HepG2 (cell line): ENCODE data around the gene DAPK1. TPM values are rescaled to one million over a fixed set of nuclear protein-coding genes. Genes with fewer than 3 reads are reported as not detected.

Experiments used
- ATAC-seq: fragments of 200-7000 bp; cut with Tn5 transposase; 3 replicates; pipeline ENCODE4 v1.9.1; 2020; ENCODE audit warnings: mild to moderate bottlenecking, moderate library complexity
- BruUV-seq: library from RNA; stranded (reverse); fragments of 400-500 nt; replicated peaks from 2 replicates; lab custom pipeline; 2021; lab: Mats Ljungman, UMichigan
- CTCF ChIA-PET: fragments of 300-600 bp; formaldehyde crosslinking; extraction: SDS; loops from one replicate; lab custom pipeline; 2021; ENCODE audit warnings: low total read pairs, inconsistent platforms, low intra/inter-chr PET ratio; lab: Yijun Ruan, JAX
- POLR2A ChIA-PET: fragments of 350-600 bp; sonication (Branson Sonifier 250); formaldehyde crosslinking; loops from one replicate; lab custom pipeline; 2020; ENCODE audit warnings: antibody characterized with exemption, inconsistent platforms; lab: Yijun Ruan, JAX
- DNase-seq: peaks from one replicate; pipeline ENCODE4 v3.0.0-alpha.2; 2015; ENCODE audit warnings: low spot score
- FAIRE-seq: peaks from 3 replicates; lab custom pipeline; 2011; peaks lifted over from hg19 to GRCh38; lab: Jason Lieb, UNC
- H2AFZ ChIP-seq: one replicate; pipeline ENCODE4 v1.6.1; 2011; ENCODE audit warnings: low read length, inconsistent platforms
- H3K27ac ChIP-seq: fragments of 300-600 bp; 3 replicates; pipeline ENCODE4 v1.8.0; 2011; ENCODE audit warnings: mixed run types, mild to moderate bottlenecking, mixed read lengths, low read length, inconsistent platforms; ENCODE audit not compliant: insufficient read depth; ENCODE audit errors: extremely low read length
- H3K27me3 ChIP-seq, 2 experiments: fragments of 200-600 bp in 1 of 2; 2 replicates in 1 of 2; 3 replicates in 1 of 2; pipeline versions ENCODE4 v1.6.0 to v1.8.0; 2011; ENCODE audit warnings: low read length in 2 of 2, mild to moderate bottlenecking in 2 of 2, moderate library complexity in 2 of 2, inconsistent platforms in 1 of 2; ENCODE audit not compliant: insufficient read depth in 2 of 2, control insufficient read depth in 1 of 2
- H3K36me3 ChIP-seq, 2 experiments: fragments of 200-600 bp in 1 of 2; replicated peaks in 1 of 2; 2 replicates in 1 of 2; 3 replicates in 1 of 2; pipeline versions ENCODE4 v1.5.1 to v1.8.0; 2011; ENCODE audit warnings: low read length in 2 of 2, inconsistent platforms in 1 of 2; ENCODE audit not compliant: insufficient read depth in 2 of 2, control insufficient read depth in 1 of 2
- H3K4me1 ChIP-seq: 2 replicates; pipeline ENCODE4 v1.5.1; 2012; ENCODE audit warnings: low read length, inconsistent platforms; ENCODE audit not compliant: insufficient read depth
- H3K4me2 ChIP-seq: 2 replicates; pipeline ENCODE4 v1.6.0; 2011; ENCODE audit warnings: low read depth, low read length, inconsistent platforms
- H3K4me3 ChIP-seq, 3 experiments: fragments of 200-600 bp in 1 of 3; sonication (generic), shearing (Covaris generic) in 1 of 3; replicated peaks in 1 of 3; 2 replicates each; pipeline ENCODE4 v1.5.1; 2011 to 2016; ENCODE audit warnings: low read length in 3 of 3, inconsistent platforms in 2 of 3, low read depth in 2 of 3, mild to moderate bottlenecking in 2 of 3, control low read depth in 1 of 3, mixed read lengths in 1 of 3; ENCODE audit not compliant: insufficient read depth in 1 of 3
- H3K79me2 ChIP-seq: one replicate; pipeline ENCODE4 v1.6.1; 2011; ENCODE audit warnings: low read length, inconsistent platforms; ENCODE audit not compliant: insufficient read depth
- H3K9ac ChIP-seq: 2 replicates; pipeline ENCODE4 v1.6.0; 2011; ENCODE audit warnings: mild to moderate bottlenecking, low read depth, low read length, inconsistent platforms; ENCODE audit not compliant: insufficient read depth
- H3K9me3 ChIP-seq: 2 replicates; pipeline ENCODE4 v1.5.1; 2012; ENCODE audit warnings: mild to moderate bottlenecking, low read length
- H4K20me1 ChIP-seq: 2 replicates; pipeline ENCODE4 v1.6.0; 2011; ENCODE audit warnings: inconsistent platforms, mild to moderate bottlenecking, low read length, moderate library complexity; ENCODE audit not compliant: insufficient read depth
- ASH2L ChIP-seq: fragments of 300-600, 200-600 bp; sonication (generic); IDR thresholded peaks from 2 replicates; pipeline ENCODE4 v1.7.0; 2017; ENCODE audit warnings: low read depth, mild to moderate bottlenecking, moderate library complexity, mixed read lengths, low read length; ENCODE audit not compliant: insufficient read length
- ELF1 ChIP-seq: sonication (generic); formaldehyde crosslinking; IDR thresholded peaks from 2 replicates; pipeline ENCODE4 v1.4.0; 2020; ENCODE audit warnings: missing genetic modification reagents
- FOXC1 ChIP-seq: sonication (generic); formaldehyde crosslinking; IDR thresholded peaks from 2 replicates; pipeline ENCODE4 v1.8.0; 2022; ENCODE audit warnings: mild to moderate bottlenecking, missing genetic modification reagents, borderline replicate concordance
- MATR3 ChIP-seq: sonication (generic); formaldehyde crosslinking; IDR thresholded peaks from 2 replicates; pipeline ENCODE4 v1.4.0; 2020; ENCODE audit warnings: missing genetic modification reagents
- RBM22 ChIP-seq: fragments of 200-400 bp; formaldehyde crosslinking; optimal IDR thresholded peaks from 2 replicates; pipeline ENCODE3; 2017; ENCODE audit warnings: mild to moderate bottlenecking, low read length, moderate library complexity
- SAP130 ChIP-seq: IDR thresholded peaks from 2 replicates; pipeline ENCODE4 v1.6.1; 2016; ENCODE audit warnings: low read depth
- SOX5 ChIP-seq: IDR thresholded peaks from 2 replicates; pipeline ENCODE4 v1.6.1; 2016; ENCODE audit warnings: borderline replicate concordance
- ZMYM2 ChIP-seq: sonication (generic); formaldehyde crosslinking; IDR thresholded peaks from 2 replicates; pipeline ENCODE4 v1.8.0; 2022; ENCODE audit warnings: mild to moderate bottlenecking, missing genetic modification reagents
- ZNF3 ChIP-seq: IDR thresholded peaks from 2 replicates; pipeline ENCODE4 v1.7.0; 2017; ENCODE audit warnings: inconsistent platforms
- ZNF670 ChIP-seq: sonication (generic); formaldehyde crosslinking; IDR thresholded peaks from 2 replicates; pipeline ENCODE4 v1.8.0; 2022; ENCODE audit warnings: mild to moderate bottlenecking, missing genetic modification reagents, borderline replicate concordance
- ZNF75D ChIP-seq: sonication (generic); formaldehyde crosslinking; IDR thresholded peaks from 2 replicates; pipeline ENCODE4 v1.8.1; 2023; ENCODE audit warnings: missing genetic modification reagents, mild to moderate bottlenecking, borderline replicate concordance
- ZNF775 ChIP-seq: sonication (generic); formaldehyde crosslinking; IDR thresholded peaks from 2 replicates; pipeline ENCODE4 v1.4.0; 2020; ENCODE audit warnings: missing genetic modification reagents, mild to moderate bottlenecking, moderate library complexity, borderline replicate concordance
- ZNF878 ChIP-seq: sonication (generic); formaldehyde crosslinking; IDR thresholded peaks from 2 replicates; pipeline ENCODE4 v1.8.1; 2023; ENCODE audit warnings: mild to moderate bottlenecking, missing genetic modification reagents, moderate library complexity
- WGBS: methylation state at CpG from one replicate; pipeline ENCODE4 v1.1.6; 2017; ENCODE audit warnings: low lambda C conversion rate; 5-methylcytosine and 5-hydroxymethylcytosine counted together
- in situ Hi-C: cut with HindIII; loops from 2 replicates; pipeline ENCODE4 v1.10.0; 2017; ENCODE audit warnings: low pct_unique_long_range_greater_than_20kb; ENCODE audit not compliant: extremely low pct_ligation_motif_present
- intact Hi-C: fragments of 100-400 bp; cut with micrococcal nuclease; formaldehyde crosslinking; loops from one replicate; pipeline ENCODE4 v1.10.0; 2022; ENCODE audit not compliant: unreplicated experiment
- polyA plus RNA-seq, 8 experiments: library from polyadenylated mRNA; depleted of rRNA in 3 of 8; stranded (reverse) in 7 of 8; unstranded in 1 of 8; fragments of >200 nt; fragmentation: Illumina TruSeq in 4 of 8; extraction: Trizol in 4 of 8; gene quantifications; 2 replicates each; pipeline versions ENCODE4 v1.2.1 to v1.2.3, GENCODE V29; 2011 to 2016; ENCODE audit warnings: low read depth in 4 of 8, missing spikeins in 1 of 8, mixed read lengths in 1 of 8; ENCODE audit not compliant: insufficient read depth in 1 of 8
- total RNA-seq, 5 experiments: library from RNA; depleted of rRNA; stranded (reverse); fragments of >200 nt; fragmentation: Illumina TruSeq; extraction: Trizol; gene quantifications; 2 replicates each; pipeline ENCODE4 v1.2.3, GENCODE V29; 2016; ENCODE audit warnings: low read depth in 1 of 5
- TF ChIP-seq, protein P1 (sequence below): sonication (generic); formaldehyde crosslinking; IDR thresholded peaks from 2 replicates; pipeline ENCODE4 v1.5.1; 2020; ENCODE audit warnings: missing genetic modification reagents, mild to moderate bottlenecking, borderline replicate concordance
- TF ChIP-seq, protein P2 (sequence below): sonication (generic); formaldehyde crosslinking; conservative IDR thresholded peaks from 2 replicates; pipeline ENCODE4 v1.8.0; 2022; ENCODE audit warnings: mild to moderate bottlenecking, moderate library complexity, missing genetic modification reagents

The DAPK1 gene
- total and polyA plus RNA-seq, 2 of the 13 experiments (the other 11 are each of a cell fraction or from before 2014, with no cell fraction given) = 35.7 to 35.9 TPM

DNA sequence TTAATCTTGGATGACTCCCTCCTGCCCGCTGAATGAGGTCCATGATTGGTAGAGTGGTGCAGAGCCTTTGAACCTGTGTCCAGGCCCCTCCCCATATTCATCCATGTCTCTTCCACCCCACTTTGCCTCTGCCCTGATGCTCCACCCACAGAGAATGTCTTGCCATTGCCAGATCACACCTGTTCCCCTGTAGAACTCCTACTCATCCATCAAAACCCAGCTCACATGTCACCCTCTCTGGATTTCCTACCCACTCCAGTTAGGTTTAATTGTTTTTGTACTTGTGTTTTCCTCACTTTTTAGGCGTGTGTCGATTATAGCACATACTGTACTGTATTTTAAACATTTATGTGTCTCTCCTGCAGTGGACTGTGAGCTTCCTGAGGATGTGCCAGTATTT is 121.3 kb downstream of the DAPK1 start:
- H3K36me3 ChIP-seq = peaks cover 8 to 52% of the 10 kb centered on the region in 2 experiments; a peak in 4 of 5 replicates
- peaks cover 21% of the 10 kb centered on the region for H3K4me1 ChIP-seq
- no peaks in the 10 kb centered on the region for H3K9me3 ChIP-seq
- no peak for TF ChIP-seq SAP130
- no peak for TF ChIP-seq ELF1 (CRISPR knock-in tag)
- TF ChIP-seq, protein P1, sequence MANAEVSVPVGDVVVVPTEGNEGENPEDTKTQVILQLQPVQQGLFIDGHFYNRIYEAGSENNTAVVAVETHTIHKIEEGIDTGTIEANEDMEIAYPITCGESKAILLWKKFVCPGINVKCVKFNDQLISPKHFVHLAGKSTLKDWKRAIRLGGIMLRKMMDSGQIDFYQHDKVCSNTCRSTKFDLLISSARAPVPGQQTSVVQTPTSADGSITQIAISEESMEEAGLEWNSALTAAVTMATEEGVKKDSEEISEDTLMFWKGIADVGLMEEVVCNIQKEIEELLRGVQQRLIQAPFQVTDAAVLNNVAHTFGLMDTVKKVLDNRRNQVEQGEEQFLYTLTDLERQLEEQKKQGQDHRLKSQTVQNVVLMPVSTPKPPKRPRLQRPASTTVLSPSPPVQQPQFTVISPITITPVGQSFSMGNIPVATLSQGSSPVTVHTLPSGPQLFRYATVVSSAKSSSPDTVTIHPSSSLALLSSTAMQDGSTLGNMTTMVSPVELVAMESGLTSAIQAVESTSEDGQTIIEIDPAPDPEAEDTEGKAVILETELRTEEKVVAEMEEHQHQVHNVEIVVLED (CRISPR knock-in tag) = no peak
- CTCF ChIA-PET = no interaction called here
- H3K9ac ChIP-seq = no peak overlapping the region
- no peak overlapping the region for H3K4me3 ChIP-seq
- no peaks in the 10 kb centered on the region for H4K20me1 ChIP-seq
- WGBS = 96% methylated on average over 3 of the region's 3 CpGs
- H3K79me2 ChIP-seq = no peaks in the 10 kb centered on the region
- no TSS peak for BruUV-seq
- no peak overlapping the region for H2AFZ ChIP-seq
- in situ Hi-C loops (no loop called here), intact Hi-C loops (no loop called here)
- no peak overlapping the region for H3K4me2 ChIP-seq
- H3K27me3 ChIP-seq = no peaks in the 10 kb centered on the region
- no peak for DNase-seq
- ATAC-seq = no peak
- POLR2A ChIA-PET = no interaction called here
- FAIRE-seq = no peak
- no peak overlapping the region for H3K27ac ChIP-seq

DNA sequence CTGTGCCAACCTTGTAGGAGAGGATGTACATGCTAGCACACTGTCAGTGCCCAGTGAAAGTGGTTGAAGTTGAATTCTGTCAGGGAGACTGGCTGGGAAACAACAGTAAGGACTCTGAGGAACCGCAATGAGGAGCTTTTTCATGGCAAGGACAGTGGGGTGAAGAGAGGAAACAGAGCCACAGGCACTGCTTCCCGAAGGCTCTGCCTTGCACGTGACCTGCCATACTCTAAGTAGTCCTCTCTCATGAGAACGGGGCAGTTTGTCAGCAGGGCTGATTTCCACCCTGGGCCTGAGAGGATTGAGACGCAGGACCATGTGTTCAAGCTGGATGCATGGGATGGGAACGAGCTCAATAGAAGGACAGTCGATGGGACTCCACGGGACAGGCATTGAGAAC is 121.7 kb downstream of the DAPK1 start:
- no peak overlapping the region for H3K4me2 ChIP-seq
- TF ChIP-seq ZMYM2 = no peak
- TF ChIP-seq ZNF775 (CRISPR knock-in tag) = no peak
- no peak for TF ChIP-seq FOXC1
- TF ChIP-seq ZNF3 (CRISPR knock-in tag) = no peak
- no peak for TF ChIP-seq SOX5 (CRISPR knock-in tag)
- no peak for TF ChIP-seq ASH2L
- TF ChIP-seq RBM22 = no peak
- TF ChIP-seq ZNF670 (CRISPR knock-in tag) = no peak
- TF ChIP-seq ZNF878 (CRISPR knock-in tag) = no peak
- no peak for TF ChIP-seq MATR3 (CRISPR knock-in tag)
- TF ChIP-seq, protein P2, sequence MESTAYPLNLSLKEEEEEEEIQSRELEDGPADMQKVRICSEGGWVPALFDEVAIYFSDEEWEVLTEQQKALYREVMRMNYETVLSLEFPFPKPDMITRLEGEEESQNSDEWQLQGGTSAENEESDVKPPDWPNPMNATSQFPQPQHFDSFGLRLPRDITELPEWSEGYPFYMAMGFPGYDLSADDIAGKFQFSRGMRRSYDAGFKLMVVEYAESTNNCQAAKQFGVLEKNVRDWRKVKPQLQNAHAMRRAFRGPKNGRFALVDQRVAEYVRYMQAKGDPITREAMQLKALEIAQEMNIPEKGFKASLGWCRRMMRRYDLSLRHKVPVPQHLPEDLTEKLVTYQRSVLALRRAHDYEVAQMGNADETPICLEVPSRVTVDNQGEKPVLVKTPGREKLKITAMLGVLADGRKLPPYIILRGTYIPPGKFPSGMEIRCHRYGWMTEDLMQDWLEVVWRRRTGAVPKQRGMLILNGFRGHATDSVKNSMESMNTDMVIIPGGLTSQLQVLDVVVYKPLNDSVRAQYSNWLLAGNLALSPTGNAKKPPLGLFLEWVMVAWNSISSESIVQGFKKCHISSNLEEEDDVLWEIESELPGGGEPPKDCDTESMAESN (CRISPR knock-in tag) = no peak
- no peak for TF ChIP-seq ZNF75D (CRISPR knock-in tag)

More for the DNA sequence above, 121.7 kb downstream of the DAPK1 start:
- no peak overlapping the region for H3K9ac ChIP-seq
- no TSS peak for BruUV-seq
- in situ Hi-C loops (no loop called here), intact Hi-C loops (no loop called here)
- no peaks in the 10 kb centered on the region for H3K27me3 ChIP-seq
- ATAC-seq (no peak), FAIRE-seq (no peak), DNase-seq (no peak)
- no peak overlapping the region for H3K27ac ChIP-seq
- WGBS = 91% methylated on average over 8 of the region's 8 CpGs
- no peaks in the 10 kb centered on the region for H3K9me3 ChIP-seq
- H3K4me1 ChIP-seq = peaks cover 17% of the 10 kb centered on the region
- no peaks in the 10 kb centered on the region for H4K20me1 ChIP-seq
- H3K79me2 ChIP-seq = no peaks in the 10 kb centered on the region
- H3K4me3 ChIP-seq = no peak overlapping the region
- CTCF ChIA-PET = no interaction called here
- POLR2A ChIA-PET = no interaction called here
- H3K36me3 ChIP-seq = peaks cover 11 to 57% of the 10 kb centered on the region in 2 experiments; a peak in 4 of 5 replicates
- H2AFZ ChIP-seq = no peak overlapping the region
